Midbrain (tissue), 1 donor: ENCODE data around the gene SNX30.

Experiments
- DNase-seq: peaks from one replicate; lab custom pipeline; 2025; lab: John Stamatoyannopoulos, UW

Gene SNX30

DNA sequence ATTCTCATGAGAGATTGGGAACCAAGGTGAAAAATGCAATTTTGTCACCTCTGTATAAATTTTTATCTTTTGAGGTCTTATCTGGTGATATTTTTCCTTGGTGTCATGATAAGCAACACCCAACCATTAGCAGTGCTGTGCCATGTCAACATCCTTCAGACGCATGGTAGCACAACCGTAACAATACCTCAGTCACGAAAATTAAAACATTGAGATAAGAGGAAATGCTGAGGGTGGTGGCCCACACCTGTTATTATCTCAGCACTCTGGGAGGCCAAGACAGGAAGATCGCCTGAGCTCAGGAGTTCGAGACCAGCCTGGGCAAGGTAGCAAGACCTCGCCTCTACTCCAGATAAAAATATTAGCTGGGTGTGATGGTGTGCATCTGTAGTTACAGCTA is 107.4 kb downstream of the SNX30 start:
- DNase-seq: no peak

DNA sequence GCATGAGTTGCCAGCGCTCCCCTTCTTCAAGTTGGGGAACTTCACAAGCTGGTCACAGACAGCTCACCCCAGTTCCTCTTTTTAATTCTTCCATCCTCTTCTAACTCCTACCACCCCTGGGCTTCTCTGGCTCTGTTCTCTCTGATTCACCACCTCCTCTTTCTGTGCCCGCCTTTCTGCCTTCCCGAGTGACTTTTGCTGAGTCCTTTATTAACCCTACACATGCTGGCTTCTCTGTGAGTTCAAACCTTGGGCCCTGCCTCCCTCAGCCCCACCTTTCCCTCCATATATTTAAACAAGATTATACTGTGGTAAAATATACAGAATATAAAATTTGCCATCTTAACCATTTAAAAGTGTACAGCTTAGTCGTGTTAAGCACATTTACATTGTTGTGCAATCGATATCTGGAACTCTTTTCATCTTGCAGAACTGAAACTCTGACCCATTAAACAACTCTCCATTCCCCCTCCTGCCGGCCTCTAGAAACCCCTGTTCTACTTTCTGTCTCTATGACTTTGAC is 108.1 kb downstream of the SNX30 start:
- DNase-seq: peak; percentile 24

DNA sequence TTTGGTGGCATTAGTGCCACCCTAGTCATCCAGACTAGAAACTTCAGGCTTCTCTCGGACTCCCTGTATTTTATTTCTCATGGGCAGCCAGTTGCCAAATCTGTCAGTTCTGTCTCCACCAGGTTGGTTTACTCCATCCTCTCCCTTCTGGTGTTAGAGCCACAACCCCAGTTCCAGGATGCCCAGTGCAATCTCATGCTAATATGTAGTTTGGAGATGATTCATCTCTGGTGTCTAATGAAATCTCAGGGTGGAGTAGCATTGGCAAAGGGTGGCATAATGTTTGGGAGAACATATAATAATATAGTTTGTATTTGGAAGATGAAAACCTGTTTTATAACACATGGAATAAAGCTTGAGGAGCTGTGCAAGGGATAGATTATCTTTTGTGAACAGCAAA is 109.9 kb downstream of the SNX30 start:
- no peak for DNase-seq

DNA sequence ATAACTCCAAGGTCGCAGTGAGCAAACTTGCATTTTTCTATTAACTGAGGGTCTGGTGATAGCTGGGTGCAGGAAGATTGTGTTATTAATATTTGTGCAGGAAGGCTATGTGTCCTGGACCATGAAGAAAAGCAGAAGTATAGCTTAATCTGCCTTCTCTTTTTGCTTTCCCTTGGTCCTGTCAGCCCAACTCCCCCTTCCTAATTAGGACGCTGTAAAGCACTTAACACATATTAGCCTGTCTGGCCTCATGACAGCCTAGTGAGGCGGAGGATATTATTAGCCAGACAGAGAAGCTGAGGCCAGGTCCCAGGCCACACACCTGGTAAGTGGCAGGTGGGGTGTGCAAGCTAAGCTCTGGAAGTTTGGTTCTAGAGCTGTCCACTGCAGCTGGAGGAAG is 110.6 kb downstream of the SNX30 start:
- no peak for DNase-seq

DNA sequence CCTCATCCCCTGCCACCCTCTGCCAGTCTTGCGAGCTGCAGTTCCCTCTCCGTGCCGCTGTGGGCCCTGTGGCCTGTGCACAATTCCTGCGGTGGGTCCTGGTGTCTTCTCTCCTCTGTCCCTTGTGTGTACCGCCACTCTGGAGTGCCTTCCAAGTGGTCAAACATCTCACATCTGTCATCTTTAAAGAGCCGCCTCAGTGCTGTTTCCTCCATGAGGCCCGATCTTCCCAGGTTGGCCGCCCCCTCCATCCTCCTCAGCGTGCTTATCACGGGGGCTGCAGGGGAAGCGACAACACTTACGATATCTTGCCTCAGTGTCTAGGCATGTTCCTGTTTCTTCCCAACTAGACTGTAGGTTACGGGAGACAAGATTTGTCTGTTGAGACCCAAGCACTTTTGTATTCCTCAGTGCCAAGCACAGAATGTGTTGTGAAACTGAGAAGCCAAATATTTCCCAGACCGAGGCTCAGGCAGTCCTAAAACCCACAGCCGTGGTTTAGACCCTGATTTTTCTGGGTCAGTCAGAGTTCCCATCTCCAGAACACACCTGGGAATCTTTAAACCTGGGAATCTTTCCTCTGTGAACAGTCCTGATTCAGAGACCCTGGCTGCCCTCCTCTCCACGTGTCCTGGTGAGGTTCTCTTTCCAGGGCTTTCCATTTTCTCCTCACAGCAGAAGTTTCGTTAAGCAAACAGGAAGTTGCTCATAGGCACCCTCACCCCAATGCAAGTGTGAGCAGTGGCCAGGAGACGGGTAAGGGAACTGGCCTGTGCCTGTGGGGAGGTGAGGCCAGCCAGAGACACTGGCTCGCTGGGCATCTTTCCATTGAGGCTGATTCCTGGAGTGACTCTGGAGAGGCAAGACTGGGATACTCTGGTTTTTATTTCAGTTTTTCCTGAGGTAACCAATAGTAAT is 111.3 kb downstream of the SNX30 start:
- peak; percentile 34 for DNase-seq

DNA sequence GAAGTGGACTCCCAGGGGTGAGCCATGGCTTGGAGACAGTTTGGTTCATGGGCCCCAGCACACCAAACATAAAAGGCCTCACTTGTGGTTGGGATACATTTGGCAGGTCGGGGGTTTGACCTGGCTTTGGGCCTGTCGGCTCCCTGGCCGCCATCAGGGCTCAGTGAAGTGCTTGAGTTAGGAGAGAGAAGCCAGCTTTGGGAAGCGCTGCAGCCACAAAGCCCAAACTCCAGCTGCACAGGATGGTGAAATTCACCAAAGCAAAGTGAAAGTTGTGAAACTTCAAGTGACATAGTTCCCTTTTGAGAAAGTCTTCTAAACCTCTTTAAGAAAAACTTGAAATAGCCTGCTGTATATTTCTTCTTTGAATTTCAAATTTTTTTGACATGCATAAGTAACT is 112.7 kb downstream of the SNX30 start:
- no peak for DNase-seq

DNA sequence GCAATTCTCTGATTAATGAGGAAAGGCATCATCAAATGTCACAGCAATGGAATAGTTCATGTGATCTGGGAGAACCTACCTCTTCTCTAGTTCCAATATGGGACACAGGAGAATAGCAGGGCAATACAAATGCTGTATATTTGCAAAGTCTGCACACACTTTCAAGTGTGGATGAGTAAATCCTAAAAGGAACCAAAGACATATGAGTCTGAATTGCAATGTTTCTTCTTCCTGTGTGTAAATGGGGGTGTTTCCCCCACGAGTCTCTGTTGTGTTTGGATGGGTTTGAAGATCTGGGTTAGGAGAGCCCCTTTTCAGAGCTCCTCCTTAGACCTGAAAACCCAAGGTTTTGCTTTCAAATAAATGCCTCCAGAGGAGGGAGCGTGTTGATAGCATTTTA is 113.2 kb downstream of the SNX30 start:
- no peak for DNase-seq

DNA sequence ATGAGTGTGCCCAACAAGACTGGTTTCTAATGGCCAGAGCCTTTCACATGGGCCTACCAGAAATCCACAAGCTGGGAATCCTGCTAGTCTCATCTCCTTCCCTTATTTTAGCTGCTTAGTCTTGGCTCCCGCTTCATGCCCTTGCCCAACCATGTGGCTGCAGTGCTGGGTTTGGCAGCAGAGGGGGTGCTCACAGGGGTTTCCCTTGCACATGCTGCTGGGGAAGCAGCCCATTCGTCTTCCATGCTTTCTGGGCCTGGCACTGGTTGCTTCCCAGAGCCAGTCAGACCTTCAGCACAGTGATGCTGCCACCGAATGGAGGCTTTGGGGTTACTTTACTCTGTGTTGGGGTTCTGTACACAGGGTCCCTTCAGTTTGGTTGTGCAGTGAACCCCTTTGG is 113.8 kb downstream of the SNX30 start:
- DNase-seq: no peak

DNA sequence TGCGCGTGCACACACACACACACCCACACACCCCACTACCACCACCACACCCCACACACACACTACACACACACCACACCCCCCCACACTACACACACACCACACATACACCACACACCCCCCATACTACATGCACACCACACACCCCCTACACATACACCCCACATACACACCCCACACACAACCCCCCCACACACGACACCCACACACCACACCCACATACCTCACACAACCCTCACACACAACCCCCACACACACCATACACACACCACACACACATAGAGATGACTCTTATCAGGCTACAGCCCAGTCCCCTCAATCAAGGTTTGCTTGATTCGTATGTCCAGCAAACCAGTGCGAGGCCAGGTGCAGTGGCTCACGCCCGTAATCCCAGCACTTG is 114.4 kb downstream of the SNX30 start:
- DNase-seq: no peak

DNA sequence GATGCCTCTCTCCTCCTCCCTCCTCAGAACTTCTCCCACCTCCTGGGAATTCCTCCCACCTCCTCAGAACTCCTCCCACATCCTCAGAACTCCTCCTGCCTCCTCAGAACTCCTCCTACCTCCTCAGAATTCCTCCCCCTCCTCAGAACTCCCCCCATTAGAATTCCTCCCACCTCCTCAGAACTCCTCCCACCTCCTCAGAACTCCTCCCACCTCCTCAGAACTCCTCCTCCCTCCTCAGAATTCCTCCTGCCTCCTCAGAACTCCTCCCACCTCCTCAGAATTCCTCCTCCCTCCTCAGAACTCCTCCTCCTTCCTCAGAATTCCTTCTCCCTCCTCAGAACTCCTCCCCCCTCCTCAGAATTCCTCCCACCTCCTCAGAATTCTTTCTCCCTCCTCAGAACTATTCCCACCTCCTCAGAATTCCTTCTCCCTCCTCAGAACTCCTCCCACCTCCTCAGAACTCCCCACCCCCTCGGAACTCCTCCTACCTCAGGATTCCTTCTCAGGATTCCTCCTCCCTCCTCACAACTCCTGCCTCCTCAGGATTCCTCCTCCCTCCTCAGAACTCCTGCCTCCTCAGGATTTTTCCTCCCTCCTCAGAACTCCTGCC is 116.2 kb downstream of the SNX30 start:
- DNase-seq: no peak

DNA sequence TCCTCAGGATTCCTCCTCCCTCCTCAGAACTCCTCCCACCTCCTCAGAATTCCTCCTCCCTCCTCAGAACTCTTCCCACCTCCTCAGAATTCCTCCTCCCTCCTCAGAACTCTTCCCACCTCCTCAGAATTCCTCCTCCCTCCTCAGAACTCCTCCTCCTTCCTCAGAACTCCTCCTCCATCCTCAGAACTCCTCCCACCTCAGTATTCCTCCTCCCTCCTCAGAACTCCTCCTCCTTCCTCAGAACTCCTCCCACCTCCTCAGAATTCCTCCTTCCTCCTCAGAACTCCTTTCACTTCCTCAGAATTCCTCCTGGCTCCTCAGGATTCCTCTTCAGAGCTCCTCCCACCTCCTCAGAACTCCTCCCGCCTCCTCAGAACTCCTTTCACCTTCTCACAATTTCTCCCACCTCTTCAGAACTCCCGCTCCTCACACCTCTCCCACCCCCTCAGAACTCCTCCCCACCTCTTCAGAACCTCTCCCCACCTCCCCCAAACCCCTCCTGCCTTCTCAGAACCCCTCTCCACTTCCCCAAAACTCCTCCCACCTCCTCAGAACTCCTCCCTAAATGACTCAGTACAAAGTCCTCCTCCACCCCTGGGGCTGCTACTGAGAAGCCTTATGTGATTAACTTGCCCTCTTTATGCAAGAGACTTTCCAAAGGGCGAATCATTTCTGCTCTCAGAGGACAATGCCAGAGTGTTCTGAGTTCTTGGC is 116.9 kb downstream of the SNX30 start:
- DNase-seq: no peak

DNA sequence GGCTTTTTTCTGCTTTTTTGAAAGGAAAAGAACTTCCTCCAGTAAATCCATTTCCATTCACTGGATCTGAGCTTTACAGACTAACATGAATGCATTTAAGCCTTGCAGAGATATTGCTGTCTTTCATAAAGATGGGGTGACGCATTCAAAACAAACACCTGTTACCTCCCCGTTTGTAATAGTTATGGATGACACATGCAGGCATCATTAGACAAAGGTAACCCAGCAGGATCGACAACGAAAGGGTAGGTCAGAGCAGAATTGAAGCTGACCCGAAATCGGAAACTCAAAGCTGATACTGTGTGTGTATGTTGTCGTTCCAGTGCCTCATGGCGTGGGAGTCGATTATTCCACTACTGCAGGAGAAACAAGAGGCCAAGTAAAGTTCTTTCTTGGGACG is 117.9 kb downstream of the SNX30 start:
- no peak for DNase-seq

DNA sequence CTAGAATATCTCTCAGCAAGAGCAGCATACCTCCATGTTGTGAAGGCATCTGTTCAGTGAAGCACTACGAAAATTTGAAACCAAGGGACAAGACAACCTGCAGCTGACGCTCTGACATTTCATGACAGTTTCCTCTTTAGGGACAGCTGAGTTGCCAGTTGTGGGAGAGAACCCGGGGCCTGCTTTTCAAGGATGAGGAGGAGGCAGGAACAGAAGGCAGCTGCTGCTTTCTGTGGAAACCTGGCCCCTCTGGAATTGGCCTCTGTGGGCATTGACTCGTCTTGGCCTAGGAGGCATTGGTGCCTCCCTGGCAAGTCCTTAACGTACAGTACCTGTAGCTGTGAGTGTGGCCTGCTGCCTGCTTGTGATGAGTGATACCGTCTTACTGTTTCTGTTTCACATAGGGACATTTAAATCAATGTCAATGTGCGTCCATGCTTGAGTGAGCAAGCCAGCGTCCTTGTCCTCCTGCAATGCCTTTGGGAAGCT is 118.5 kb downstream of the SNX30 start:
- no peak for DNase-seq

DNA sequence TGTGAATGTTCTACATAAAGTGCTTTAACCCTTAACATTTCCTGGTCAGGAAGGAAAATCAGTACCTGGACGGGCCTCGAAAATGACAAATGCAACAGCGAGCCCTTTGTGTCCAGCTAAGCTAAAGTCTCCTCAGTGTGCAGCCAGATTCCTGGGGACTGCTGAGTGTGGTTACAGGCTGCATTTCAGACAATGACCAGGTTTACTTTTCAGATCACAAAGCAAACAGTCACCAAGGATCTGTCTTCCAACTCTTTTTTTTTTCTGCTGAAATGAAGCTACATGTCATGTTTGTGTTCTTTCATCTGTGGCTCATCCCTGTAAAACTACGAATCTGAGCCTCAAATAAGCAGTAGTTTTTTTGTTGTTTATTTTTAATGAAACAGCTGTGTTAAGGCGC is 119.4 kb downstream of the SNX30 start:
- no peak for DNase-seq

DNA sequence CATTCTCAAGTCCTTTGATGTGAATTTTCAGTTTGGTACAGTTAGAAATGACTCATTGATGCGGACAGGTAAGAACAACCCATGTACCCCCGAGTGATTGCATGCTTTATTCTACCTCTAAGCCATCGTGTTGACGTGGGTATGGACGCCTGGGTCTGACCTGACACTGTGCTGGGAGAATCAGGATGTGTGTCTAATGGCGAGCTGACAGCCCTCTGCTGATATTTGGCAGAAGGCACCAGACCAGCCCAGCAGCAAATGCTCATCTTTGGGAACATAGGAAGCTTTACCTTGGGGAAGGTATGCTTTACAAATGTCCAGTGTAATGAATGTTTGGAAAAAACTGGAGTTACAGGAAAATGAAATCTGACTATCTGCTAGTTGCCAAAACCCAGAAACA is 120.0 kb downstream of the SNX30 start:
- no peak for DNase-seq

DNA sequence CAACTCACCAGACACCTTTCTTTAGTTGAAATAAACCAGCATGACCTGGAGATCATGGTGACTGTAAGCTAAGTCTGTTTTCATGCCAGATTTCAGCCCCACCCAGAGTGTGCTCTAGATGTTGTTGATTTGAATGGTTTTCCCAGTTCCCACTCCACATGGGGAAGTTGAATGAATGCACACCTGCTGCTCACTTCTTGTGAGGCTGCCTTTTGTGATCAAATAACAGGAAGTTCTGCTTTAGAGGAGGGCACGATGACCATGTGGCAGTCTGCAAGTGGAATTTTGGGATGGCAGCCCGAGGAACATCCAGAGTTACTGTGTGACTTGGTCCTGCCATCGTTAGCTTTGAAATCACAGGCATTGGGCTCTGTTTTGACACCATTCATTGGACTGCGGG is 121.5 kb downstream of the SNX30 start:
- no peak for DNase-seq

DNA sequence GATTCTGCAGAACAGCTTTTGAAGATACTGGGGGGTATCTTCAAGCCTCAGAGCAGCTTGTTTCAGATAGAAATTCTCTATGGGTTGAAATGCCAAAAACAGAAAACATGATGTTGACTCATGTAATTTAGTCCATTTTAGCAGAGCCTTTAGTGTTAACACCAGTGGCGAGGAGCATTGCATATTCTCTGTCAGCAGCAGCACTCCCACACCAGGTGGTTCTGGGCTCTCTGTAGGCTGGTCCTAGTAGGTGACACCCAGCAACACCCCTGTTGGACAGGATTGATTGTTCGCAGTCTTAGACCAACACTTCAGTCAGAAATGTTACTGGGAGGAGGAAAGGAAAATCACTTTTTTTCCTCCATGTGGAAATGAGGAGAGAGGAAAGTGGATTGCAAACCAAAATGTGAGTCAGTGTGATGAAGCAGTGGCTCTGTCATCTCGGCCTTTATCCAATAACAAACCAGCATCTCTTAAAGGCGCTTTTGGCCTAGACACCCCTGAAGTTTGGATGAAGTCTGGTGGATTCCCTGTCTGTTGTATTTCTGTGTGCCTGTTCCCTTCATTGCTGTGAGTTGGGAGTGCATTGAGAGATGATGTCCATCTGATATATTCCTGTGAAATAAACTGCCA is 123.3 kb downstream of the SNX30 start:
- DNase-seq: no peak

DNA sequence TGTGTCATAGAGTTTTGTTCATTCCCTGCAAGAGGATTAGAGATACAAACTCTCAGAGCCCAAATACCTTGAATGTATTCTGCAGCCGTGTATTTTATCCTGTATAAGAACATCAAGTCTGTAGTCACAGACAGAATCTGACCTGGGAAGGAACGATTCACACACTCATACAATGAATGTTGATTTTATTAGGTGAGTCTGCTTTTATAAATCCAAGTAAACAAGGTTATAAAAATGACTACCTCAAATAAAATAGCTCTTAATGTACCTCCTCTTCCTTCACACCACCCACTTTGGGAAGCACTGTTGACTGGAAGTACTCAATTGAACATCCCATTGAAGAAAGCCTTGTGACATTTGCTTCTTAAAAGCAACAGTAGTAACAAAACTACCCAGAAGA is 128.2 kb downstream of the SNX30 start:
- no peak for DNase-seq

DNA sequence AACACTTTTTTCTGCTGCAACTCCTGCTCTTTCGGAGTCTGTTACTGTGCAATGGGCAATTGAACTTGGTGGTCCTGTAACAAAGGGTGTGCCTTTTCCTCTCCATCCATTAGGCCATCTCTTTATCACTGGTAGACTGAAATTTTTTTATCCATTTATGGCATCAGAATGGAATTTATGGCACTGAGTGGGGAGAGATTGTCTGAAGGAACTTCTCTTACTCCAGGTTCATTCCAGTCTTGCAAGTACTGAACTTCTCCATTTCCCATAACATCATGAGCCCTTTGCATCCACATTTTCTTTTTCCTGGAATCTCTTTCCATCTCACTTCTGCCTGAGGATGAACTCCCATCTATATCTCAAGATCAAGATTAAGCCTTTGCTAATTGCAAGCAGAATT is 130.1 kb downstream of the SNX30 start:
- no peak for DNase-seq

DNA sequence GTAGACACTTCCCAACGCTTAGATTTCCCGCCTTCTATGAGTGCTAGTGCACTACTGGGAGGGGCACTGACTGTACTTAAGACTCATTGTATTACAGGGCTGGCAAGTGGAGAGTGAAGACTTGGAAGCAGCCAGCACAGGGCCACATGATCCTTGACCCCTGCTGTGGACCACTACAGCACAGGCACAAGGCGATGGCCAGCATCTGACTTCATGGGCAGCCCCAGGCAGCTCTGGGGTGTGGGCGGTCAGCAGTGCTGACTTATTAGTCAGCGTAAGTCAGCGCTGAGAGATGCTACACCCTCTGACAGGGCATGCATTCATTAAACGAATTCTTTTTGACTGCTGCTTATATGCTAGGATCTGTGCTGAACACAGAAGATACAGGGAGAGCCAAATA is 130.8 kb downstream of the SNX30 start:
- no peak for DNase-seq

DNA sequence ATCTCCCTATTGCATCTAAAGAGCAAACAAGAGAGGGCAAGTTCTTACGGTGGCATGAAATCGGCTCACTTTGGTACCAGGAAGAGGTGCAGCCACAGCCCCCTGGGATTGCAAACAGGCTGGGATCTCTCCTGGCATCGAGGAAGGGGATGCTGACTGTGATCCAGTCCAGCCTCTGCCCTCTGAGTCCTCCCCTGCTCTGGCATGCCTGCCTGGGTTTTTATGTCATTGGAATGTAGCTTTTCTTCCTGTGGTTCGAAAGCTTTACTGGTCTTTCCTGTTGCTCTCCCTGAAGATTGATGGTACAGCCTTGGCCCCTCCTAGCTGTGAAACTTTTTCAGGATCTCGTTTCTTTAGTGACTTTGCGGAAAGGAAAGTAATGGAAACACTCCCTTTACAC is 133.5 kb downstream of the SNX30 start:
- DNase-seq: no peak

DNA sequence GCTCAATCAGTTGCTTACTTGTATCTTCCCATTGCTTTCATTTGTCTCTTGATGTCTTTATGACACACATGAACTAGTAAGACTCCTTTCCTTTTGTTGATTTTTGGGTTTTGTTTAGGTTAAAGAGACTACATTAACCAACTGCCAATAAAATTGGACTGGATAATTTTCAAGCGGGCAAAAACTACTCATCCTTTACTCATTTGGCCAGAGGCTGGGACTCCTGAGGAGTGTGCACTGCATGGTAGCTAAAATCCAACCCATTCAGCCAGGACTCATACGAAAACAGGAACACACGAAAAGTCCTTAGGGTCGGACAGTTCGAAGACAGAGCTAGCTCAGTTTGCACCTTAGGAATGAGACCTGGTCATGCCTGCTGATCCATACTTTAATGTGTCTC is 134.2 kb downstream of the SNX30 start:
- DNase-seq: no peak
